ENCODE measurements around the gene SLC7A1.

Gene SLC7A1

DNA sequence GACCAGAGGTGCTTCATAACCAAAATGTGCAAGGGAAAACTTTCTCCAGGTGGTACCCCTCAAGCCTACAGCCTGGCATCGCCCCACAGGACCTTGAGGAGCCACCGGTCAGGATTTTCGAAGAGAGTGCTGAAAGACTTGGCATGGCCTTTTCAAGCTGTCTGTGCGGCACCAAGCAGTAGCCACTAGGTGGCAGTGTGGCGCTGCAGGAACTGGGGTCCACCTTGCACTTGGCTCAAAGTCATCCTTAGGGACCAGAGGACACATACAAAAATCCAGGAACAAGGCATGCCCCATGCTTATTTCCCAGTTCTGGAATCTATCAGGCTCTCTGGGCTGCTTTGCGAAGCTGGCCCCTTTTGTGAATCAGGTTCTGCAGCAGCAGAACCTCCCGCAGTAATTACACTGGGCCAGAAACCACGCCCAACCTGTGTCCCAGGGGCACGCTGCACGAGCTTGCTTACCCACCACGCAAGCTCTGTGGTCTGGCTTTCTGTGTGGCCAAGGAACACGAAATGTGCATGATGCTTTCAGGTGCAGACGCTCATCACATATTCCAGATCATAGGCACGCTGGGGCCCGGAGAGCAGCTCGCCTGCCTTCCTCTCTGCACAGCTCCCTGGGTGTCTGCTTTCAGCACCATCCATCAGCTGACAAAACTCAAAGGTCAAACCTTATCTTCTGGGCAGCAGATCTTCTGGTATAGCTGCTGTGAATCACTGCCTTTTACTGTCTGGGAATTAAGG is 87.2 kb downstream of the SLC7A1 start:
- no peak overlapping the region for H2AK5ac ChIP-seq (ENCODE audit: low read length, severe bottlenecking)
- no peak overlapping the region for H2BK15ac ChIP-seq (ENCODE audit: low read depth, poor library complexity, severe bottlenecking)
- H3K27me3 ChIP-seq (ENCODE audit: control insufficient read depth in 1 of 2, insufficient read depth in 1 of 2, low read length in 2 of 2): peaks cover 0 to 4% of the 10 kb centered on the region in 2 experiments
- H3K4me3 ChIP-seq (ENCODE audit: insufficient read depth in 1 of 2, low read depth in 1 of 2, low read length in 2 of 2): peak overlapping the region in 1 of 2 experiments; percentile 45
- H3K79me1 ChIP-seq (replicated peaks; ENCODE audit: low read length, poor library complexity, severe bottlenecking): peaks cover 13% of the 10 kb centered on the region
- H2BK12ac ChIP-seq (ENCODE audit: low read length in 2 of 2): no peak overlapping the region
- peak; percentile 84 for DNase-seq
- H2BK120ac ChIP-seq (ENCODE audit: low read depth, low read length): no peak overlapping the region
- H3K4me1 ChIP-seq (ENCODE audit: control insufficient read depth, insufficient read depth, low read depth, low read length): peaks cover 24% of the 10 kb centered on the region
- peak overlapping the region in 1 of 2 experiments; percentile 63 for H3K18ac ChIP-seq (ENCODE audit: low read depth in 1 of 2, low read length in 2 of 2)
- H4K91ac ChIP-seq (ENCODE audit: low read length): no peak overlapping the region
- no peak overlapping the region for H2AFZ ChIP-seq (ENCODE audit: low read depth, low read length)
- 27% methylated on average over 16 of the region's 16 CpGs for WGBS
- no peak overlapping the region for H2BK5ac ChIP-seq (ENCODE audit: low read depth, low read length, poor library complexity, severe bottlenecking)
- no peak overlapping the region for H3K4me2 ChIP-seq (ENCODE audit: low read length, poor library complexity, severe bottlenecking)
- no peak overlapping the region for H3K14ac ChIP-seq (ENCODE audit: low read length in 2 of 2)
- no peak overlapping the region for H4K8ac ChIP-seq (ENCODE audit: low read length)
- H3K36me3 ChIP-seq (ENCODE audit: control insufficient read depth in 1 of 2, insufficient read depth in 2 of 2, low read depth in 1 of 2, low read length in 2 of 2): peaks cover 7 to 27% of the 10 kb centered on the region in 2 experiments
- no peaks in the 10 kb centered on the region for H3K9me3 ChIP-seq (ENCODE audit: control insufficient read depth, low read length)
- no peak overlapping the region for H3K23ac ChIP-seq (ENCODE audit: low read length in 2 of 2)
- no peak overlapping the region for H3K4ac ChIP-seq (ENCODE audit: low read depth in 1 of 2, low read length in 2 of 2)
- H3K27ac ChIP-seq (ENCODE audit: low read length, poor library complexity, severe bottlenecking): no peak overlapping the region
- no peak overlapping the region for H3K9ac ChIP-seq (ENCODE audit: low read length)

- H3K36me3 ChIP-seq (ENCODE audit: control insufficient read depth in 1 of 2, insufficient read depth in 2 of 2, low read depth in 1 of 2, low read length in 2 of 2): peaks cover 0 to 19% of the 10 kb centered on the region in 2 experiments
- no peak overlapping the region for H3K4me2 ChIP-seq (ENCODE audit: low read length, poor library complexity, severe bottlenecking)
- H3K27me3 ChIP-seq (ENCODE audit: control insufficient read depth in 1 of 2, insufficient read depth in 1 of 2, low read length in 2 of 2): peaks cover 3 to 4% of the 10 kb centered on the region in 2 experiments
- H4K91ac ChIP-seq (ENCODE audit: low read length): no peak overlapping the region
- H4K8ac ChIP-seq (ENCODE audit: low read length): no peak overlapping the region
- no peak overlapping the region for H2BK5ac ChIP-seq (ENCODE audit: low read depth, low read length, poor library complexity, severe bottlenecking)
- H3K14ac ChIP-seq (ENCODE audit: low read length in 2 of 2): no peak overlapping the region
- no peak overlapping the region for H3K9ac ChIP-seq (ENCODE audit: low read length)
- no peak for DNase-seq
- no peak overlapping the region for H3K4me3 ChIP-seq (ENCODE audit: insufficient read depth in 1 of 2, low read depth in 1 of 2, low read length in 2 of 2)
- no peaks in the 10 kb centered on the region for H3K9me3 ChIP-seq (ENCODE audit: control insufficient read depth, low read length)
- no peak overlapping the region for H2BK15ac ChIP-seq (ENCODE audit: low read depth, poor library complexity, severe bottlenecking)
- H3K18ac ChIP-seq (ENCODE audit: low read depth in 1 of 2, low read length in 2 of 2): no peak overlapping the region
- 88% methylated on average over 14 of the region's 14 CpGs for WGBS
- peak overlapping the region; percentile 40 for H2AK5ac ChIP-seq (ENCODE audit: low read length, severe bottlenecking)
- no peak overlapping the region for H2BK120ac ChIP-seq (ENCODE audit: low read depth, low read length)
- H3K4ac ChIP-seq (ENCODE audit: low read depth in 1 of 2, low read length in 2 of 2): no peak overlapping the region
- peaks cover 24% of the 10 kb centered on the region for H3K4me1 ChIP-seq (ENCODE audit: control insufficient read depth, insufficient read depth, low read depth, low read length)
- H3K23ac ChIP-seq (ENCODE audit: low read length in 2 of 2): no peak overlapping the region
- H3K27ac ChIP-seq (ENCODE audit: low read length, poor library complexity, severe bottlenecking): no peak overlapping the region
- no peak overlapping the region for H2AFZ ChIP-seq (ENCODE audit: low read depth, low read length)
- no peak overlapping the region for H2BK12ac ChIP-seq (ENCODE audit: low read length in 2 of 2)
- peaks cover 8% of the 10 kb centered on the region for H3K79me1 ChIP-seq (replicated peaks; ENCODE audit: low read length, poor library complexity, severe bottlenecking)
These were observed 88.1 kb downstream of the SLC7A1 start for GRCh38 chr13:29507356-29507755.

DNA sequence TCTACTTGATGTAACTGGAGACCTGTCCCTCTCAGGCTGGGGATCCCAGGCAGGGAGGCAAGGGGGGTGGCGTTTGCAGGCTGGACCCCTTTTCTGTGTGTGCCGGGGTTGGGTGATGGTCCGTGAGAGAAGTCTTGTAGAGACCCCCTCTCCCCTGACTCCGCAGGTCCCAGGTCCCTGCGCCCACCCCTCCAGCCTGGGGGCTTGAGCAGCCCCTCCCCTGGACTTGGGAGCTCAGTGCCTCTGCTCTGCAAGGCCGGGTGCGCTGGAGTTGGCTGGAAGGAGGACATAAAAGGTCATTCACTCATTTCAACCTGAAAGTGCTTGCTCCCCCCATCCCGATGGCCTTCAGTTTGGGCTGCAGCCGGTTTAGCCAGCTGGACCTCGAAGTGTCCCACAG is 89.5 kb downstream of the SLC7A1 start:
- no peak overlapping the region for H2BK15ac ChIP-seq (ENCODE audit: low read depth, poor library complexity, severe bottlenecking)
- H3K4me1 ChIP-seq (ENCODE audit: control insufficient read depth, insufficient read depth, low read depth, low read length): peaks cover 24% of the 10 kb centered on the region
- no peak overlapping the region for H3K9ac ChIP-seq (ENCODE audit: low read length)
- H3K79me1 ChIP-seq (replicated peaks; ENCODE audit: low read length, poor library complexity, severe bottlenecking): peaks cover 6% of the 10 kb centered on the region
- 92% methylated on average over 9 of the region's 10 CpGs for WGBS
- peaks cover 4 to 10% of the 10 kb centered on the region in 2 experiments for H3K27me3 ChIP-seq (ENCODE audit: control insufficient read depth in 1 of 2, insufficient read depth in 1 of 2, low read length in 2 of 2)
- peaks cover 0 to 11% of the 10 kb centered on the region in 2 experiments for H3K36me3 ChIP-seq (ENCODE audit: control insufficient read depth in 1 of 2, insufficient read depth in 2 of 2, low read depth in 1 of 2, low read length in 2 of 2)
- H2BK12ac ChIP-seq (ENCODE audit: low read length in 2 of 2): peak overlapping the region in 1 of 2 experiments; percentile 28
- H4K8ac ChIP-seq (ENCODE audit: low read length): no peak overlapping the region
- no peak overlapping the region for H2AK5ac ChIP-seq (ENCODE audit: low read length, severe bottlenecking)
- H2BK5ac ChIP-seq (ENCODE audit: low read depth, low read length, poor library complexity, severe bottlenecking): no peak overlapping the region
- no peak overlapping the region for H3K4ac ChIP-seq (ENCODE audit: low read depth in 1 of 2, low read length in 2 of 2)
- H3K18ac ChIP-seq (ENCODE audit: low read depth in 1 of 2, low read length in 2 of 2): no peak overlapping the region
- H3K14ac ChIP-seq (ENCODE audit: low read length in 2 of 2): no peak overlapping the region
- H3K4me3 ChIP-seq (ENCODE audit: insufficient read depth in 1 of 2, low read depth in 1 of 2, low read length in 2 of 2): no peak overlapping the region
- no peak overlapping the region for H2AFZ ChIP-seq (ENCODE audit: low read depth, low read length)
- no peak overlapping the region for H3K23ac ChIP-seq (ENCODE audit: low read length in 2 of 2)
- H4K91ac ChIP-seq (ENCODE audit: low read length): peak overlapping the region; percentile 7
- no peak overlapping the region for H2BK120ac ChIP-seq (ENCODE audit: low read depth, low read length)
- no peak for DNase-seq
- H3K9me3 ChIP-seq (ENCODE audit: control insufficient read depth, low read length): no peaks in the 10 kb centered on the region
- H3K27ac ChIP-seq (ENCODE audit: low read length, poor library complexity, severe bottlenecking): no peak overlapping the region
- no peak overlapping the region for H3K4me2 ChIP-seq (ENCODE audit: low read length, poor library complexity, severe bottlenecking)

- Histone ChIP-seq H3K14ac (ENCODE audit: low read length in 2 of 2) (peak overlapping the region in 1 of 2 experiments; percentile 62), H3K4ac (ENCODE audit: low read depth in 1 of 2, low read length in 2 of 2) (no peak overlapping the region), H2AFZ (ENCODE audit: low read depth, low read length) (no peak overlapping the region), H2BK120ac (ENCODE audit: low read depth, low read length) (no peak overlapping the region), H3K23ac (ENCODE audit: low read length in 2 of 2) (no peak overlapping the region), H2BK5ac (ENCODE audit: low read depth, low read length, poor library complexity, severe bottlenecking) (no peak overlapping the region), H3K18ac (ENCODE audit: low read depth in 1 of 2, low read length in 2 of 2) (no peak overlapping the region), H2BK15ac (ENCODE audit: low read depth, poor library complexity, severe bottlenecking) (no peak overlapping the region), H3K27me3 (ENCODE audit: control insufficient read depth in 1 of 2, insufficient read depth in 1 of 2, low read length in 2 of 2) (peaks cover 4 to 10% of the 10 kb centered on the region in 2 experiments), H3K9ac (ENCODE audit: low read length) (no peak overlapping the region), H3K4me3 (ENCODE audit: insufficient read depth in 1 of 2, low read depth in 1 of 2, low read length in 2 of 2) (no peak overlapping the region), H2AK5ac (ENCODE audit: low read length, severe bottlenecking) (no peak overlapping the region), H4K8ac (ENCODE audit: low read length) (no peak overlapping the region), H2BK12ac (ENCODE audit: low read length in 2 of 2) (no peak overlapping the region), H3K4me2 (ENCODE audit: low read length, poor library complexity, severe bottlenecking) (no peak overlapping the region), H3K27ac (ENCODE audit: low read length, poor library complexity, severe bottlenecking) (no peak overlapping the region), H3K9me3 (ENCODE audit: control insufficient read depth, low read length) (no peaks in the 10 kb centered on the region), H3K4me1 (ENCODE audit: control insufficient read depth, insufficient read depth, low read depth, low read length) (peaks cover 24% of the 10 kb centered on the region), H3K36me3 (ENCODE audit: control insufficient read depth in 1 of 2, insufficient read depth in 2 of 2, low read depth in 1 of 2, low read length in 2 of 2) (peaks cover 0 to 7% of the 10 kb centered on the region in 2 experiments), H4K91ac (ENCODE audit: low read length) (peak overlapping the region; percentile 7), H3K79me1 (replicated peaks; ENCODE audit: low read length, poor library complexity, severe bottlenecking) (peaks cover 3% of the 10 kb centered on the region)
- no peak for DNase-seq
- WGBS: 86% methylated on average over 10 of the region's 17 CpGs
These were observed 90.0 kb downstream of the SLC7A1 start for GRCh38 chr13:29505511-29505910.
